ENCODE results near the gene SET. TPM values are rescaled to one million over a fixed set of nuclear protein-coding genes. Genes with fewer than 3 reads are reported as not detected.

Gene SET
- polyA plus RNA-seq, 12 donors: 269 to 6,798 (median 356) TPM

GRCh38 chr9:128727640-128728248 is 38.7 kb downstream of the SET start:
- DNase-seq: no peak

GRCh38 chr9:128728298-128728697 is 39.3 kb downstream of the SET start:
- DNase-seq: no peak

- DNase-seq: no peak
Observed at GRCh38 chr9:128729302-128729701, 40.3 kb downstream of the SET start.

GRCh38 chr9:128729766-128730517 is 40.9 kb downstream of the SET start:
- no peak for DNase-seq

GRCh38 chr9:128731093-128731492 is 42.1 kb downstream of the SET start:
- DNase-seq: no peak

- DNase-seq: no peak
Observed at GRCh38 chr9:128731691-128732090, 42.7 kb downstream of the SET start.

- DNase-seq: no peak
Observed at GRCh38 chr9:128732576-128732975, 43.6 kb downstream of the SET start.

- peak; percentile 54 for DNase-seq
Observed at GRCh38 chr9:128733256-128733655, 44.2 kb downstream of the SET start.

GRCh38 chr9:128735373-128735772 is 46.4 kb downstream of the SET start:
- DNase-seq: no peak

- DNase-seq: no peak
Observed at GRCh38 chr9:128742401-128742800, 53.4 kb downstream of the SET start.

GRCh38 chr9:128743421-128743820 is 54.4 kb downstream of the SET start:
- DNase-seq: no peak

Other genes with a start within 250 kb of the SET start
- gene ODF2, start 233.2 kb upstream of the SET start, polyA plus RNA-seq (ENCODE audit: insufficient read length in 12 of 12): 10 to 100 TPM in 11 of 12 donors, not detected in 1; 20.9 to 52.4 (median 26.8) TPM
- gene GLE1, start 184.5 kb upstream of the SET start, polyA plus RNA-seq (ENCODE audit: insufficient read length in 12 of 12): 10 to 100 TPM in 11 of 12 donors, not detected in 1; 18.3 to 23.8 (median 21.1) TPM
- gene SPTAN1, start 136.6 kb upstream of the SET start, polyA plus RNA-seq (ENCODE audit: insufficient read length in 12 of 12): 100 to 1,000 TPM; 222 to 770 (median 291) TPM
- 10 to 100 TPM in 11 of 12 donors, not detected in 1; 32.4 to 47.0 (median 39.0) TPM for gene DYNC2I2, start 32.4 kb upstream of the SET start, polyA plus RNA-seq (ENCODE audit: insufficient read length in 12 of 12)
- gene PKN3, start 13.3 kb downstream of the SET start, polyA plus RNA-seq (ENCODE audit: insufficient read length in 12 of 12): 10 to 100 TPM in 1 of 12 donors, 1 to 10 TPM in 10, not detected in 1; 6.3 to 16.6 (median 8.1) TPM
- 10 to 100 TPM in 1 of 12 donors, 1 to 10 TPM in 10, not detected in 1; 4.4 to 10.8 (median 5.6) TPM for gene ZDHHC12, start 34.9 kb downstream of the SET start, polyA plus RNA-seq (ENCODE audit: insufficient read length in 12 of 12)
- gene ZER1, start 82.7 kb downstream of the SET start, polyA plus RNA-seq (ENCODE audit: insufficient read length in 12 of 12): 10 to 100 TPM in 11 of 12 donors, not detected in 1; 27.6 to 45.8 (median 30.8) TPM
- 10 to 100 TPM in 11 of 12 donors, not detected in 1; 24.0 to 43.9 (median 36.9) TPM for gene TBC1D13, start 98.0 kb downstream of the SET start, polyA plus RNA-seq (ENCODE audit: insufficient read length in 12 of 12)
- 10 to 100 TPM in 8 of 12 donors, 1 to 10 TPM in 2, not detected in 2; 7.0 to 23.3 (median 13.3) TPM for gene ENDOG, start 129.3 kb downstream of the SET start, polyA plus RNA-seq (ENCODE audit: insufficient read length in 12 of 12)
- 10 to 100 TPM in 11 of 12 donors, not detected in 1; 18.4 to 29.3 (median 26.7) TPM for gene SPOUT1, start 140.6 kb downstream of the SET start, polyA plus RNA-seq (ENCODE audit: insufficient read length in 12 of 12)
- 1 to 10 TPM in 10 of 12 donors, not detected in 2; 4.0 to 7.5 (median 5.3) TPM for gene KYAT1, start 192.7 kb downstream of the SET start, polyA plus RNA-seq (ENCODE audit: insufficient read length in 12 of 12)
- 10 to 100 TPM in 11 of 12 donors, not detected in 1; 15.2 to 24.4 (median 21.5) TPM for gene LRRC8A, start 192.9 kb downstream of the SET start, polyA plus RNA-seq (ENCODE audit: insufficient read length in 12 of 12)
- 10 to 100 TPM in 11 of 12 donors, not detected in 1; 30.7 to 50.2 (median 39.8) TPM for gene PHYHD1, start 231.8 kb downstream of the SET start, polyA plus RNA-seq (ENCODE audit: insufficient read length in 12 of 12)